Esophagus squamous epithelium (tissue), 5 donors: Measurements from ENCODE around the gene RNF213. TPM values are rescaled to one million over a fixed set of nuclear protein-coding genes. Genes with fewer than 3 reads are reported as not detected.

ENCODE experiments used
- DNase-seq: peaks from one replicate; lab custom pipeline; 2025; lab: John Stamatoyannopoulos, UW
- H3K27ac ChIP-seq, 4 donors: fragments of 200-600 bp; sonication (generic); one replicate each; pipeline ENCODE4 v1.5.1; 2016 to 2019; ENCODE audit warnings: mild to moderate bottlenecking in 1 of 4
- H3K27me3 ChIP-seq, 4 donors: fragments of 200-600 bp; sonication (generic); 1 replicate in 3 of 4; 2 replicates in 1 of 4; pipeline versions ENCODE4 v1.5.1 to v1.6.0; 2017 to 2021; ENCODE audit warnings: antibody characterized with exemption in 1 of 4
- H3K36me3 ChIP-seq, 3 donors: fragments of 200-600 bp; sonication (generic); one replicate each; pipeline ENCODE4 v1.5.1; 2016 to 2019
- H3K4me1 ChIP-seq, 3 donors: fragments of 200-600 bp; sonication (generic); one replicate each; pipeline ENCODE4 v1.5.1; 2017 to 2019
- H3K4me3 ChIP-seq, 4 donors: fragments of 200-600 bp; sonication (generic); 1 replicate in 3 of 4; 2 replicates in 1 of 4; pipeline ENCODE4 v1.5.1; 2016 to 2019; ENCODE audit warnings: mild to moderate bottlenecking in 2 of 4, moderate library complexity in 1 of 4
- H3K9me3 ChIP-seq, 3 donors: fragments of 200-600 bp; sonication (generic); one replicate each; pipeline ENCODE4 v1.5.1; 2016 to 2019
- CTCF ChIP-seq, 6 experiments: fragments of 450-650 bp in 4 of 6; fragments of 200-600 bp in 2 of 6; sonication (generic) in 2 of 6; IDR thresholded peaks; one replicate each; pipeline ENCODE4 v1.5.1; 2016 to 2019; ENCODE audit warnings: antibody characterized with exemption in 6 of 6, mild to moderate bottlenecking in 4 of 6, moderate library complexity in 4 of 6
- POLR2A ChIP-seq, 4 donors: fragments of 450-650 bp; IDR thresholded peaks; one replicate each; pipeline ENCODE4 v1.6.1; 2017; ENCODE audit warnings: antibody characterized with exemption in 4 of 4, mild to moderate bottlenecking in 4 of 4, moderate library complexity in 3 of 4
- WGBS, 2 donors: methylation state at CpG; one replicate each; pipeline ENCODE4 v1.1.5; 2018; 5-methylcytosine and 5-hydroxymethylcytosine counted together
- intact Hi-C: fragments of 100-400 bp; cut with DNase I; formaldehyde crosslinking; loops from one replicate; pipeline ENCODE4 v1.15.0; 2022
- total RNA-seq, 4 donors: library from RNA; depleted of rRNA; stranded (reverse); fragments of >200 nt; gene quantifications; one replicate each; pipeline ENCODE4 v1.1.0, GENCODE V29; 2016
- donor health status: DM: yes; HTN: yes; CAD: no.

RNF213 gene
- total RNA-seq, 4 donors from 2014 or later: 56.1 to 67.9 (median 60.9) TPM

GRCh38 chr17:80307994-80308691 lies 47.5 kb downstream of the RNF213 start:
- no peak for TF ChIP-seq POLR2A (IDR thresholded peaks at IDR 0.05)
- TF ChIP-seq CTCF (IDR thresholded peaks at IDR 0.05): no peak
- no peaks in the 10 kb centered on the region for H3K27me3 ChIP-seq
- peaks cover 41 to 100% (median 56%) of the 10 kb centered on the region in 3 donors for H3K36me3 ChIP-seq
- no peak overlapping the region for H3K4me3 ChIP-seq
- intact Hi-C loops: no loop called here
- H3K4me1 ChIP-seq: no peaks in the 10 kb centered on the region
- WGBS, 2 donors: 69 to 84% methylated on average over 12 of the region's 12 CpGs
- no peak overlapping the region for H3K27ac ChIP-seq
- DNase-seq: no peak
- H3K9me3 ChIP-seq: peaks cover 0 to 16% (median 12%) of the 10 kb centered on the region in 3 donors

- Histone ChIP-seq H3K27me3 (no peaks in the 10 kb centered on the region), H3K4me3 (no peak overlapping the region), H3K9me3 (peaks cover 0 to 8% (median 5%) of the 10 kb centered on the region in 3 donors), H3K36me3 (peaks cover 41 to 100% (median 58%) of the 10 kb centered on the region in 3 donors), H3K27ac (no peak overlapping the region), H3K4me1 (no peaks in the 10 kb centered on the region)
- intact Hi-C loops: no loop called here
- TF ChIP-seq POLR2A (IDR thresholded peaks at IDR 0.05): no peak
- no peak for TF ChIP-seq CTCF (IDR thresholded peaks at IDR 0.05)
- 86 to 88% methylated on average over 12 to 15 of the region's 16 CpGs for WGBS, 2 donors
- DNase-seq: no peak
Observed at GRCh38 chr17:80308692-80309517, 48.3 kb downstream of the RNF213 start.

- H3K27ac ChIP-seq: no peak overlapping the region
- H3K36me3 ChIP-seq: peaks cover 26 to 87% (median 55%) of the 10 kb centered on the region in 3 donors
Observed at GRCh38 chr17:80311216-80311827, 50.7 kb downstream of the RNF213 start.

GRCh38 chr17:80312621-80313135 lies 52.0 kb downstream of the RNF213 start:
- DNase-seq: no peak
- no peaks in the 10 kb centered on the region for H3K4me1 ChIP-seq
- TF ChIP-seq POLR2A (IDR thresholded peaks at IDR 0.05) (no peak), CTCF (IDR thresholded peaks at IDR 0.05) (no peak)
- peaks cover 23 to 87% (median 53%) of the 10 kb centered on the region in 3 donors for H3K36me3 ChIP-seq
- H3K4me3 ChIP-seq: no peak overlapping the region
- H3K27me3 ChIP-seq: no peaks in the 10 kb centered on the region
- WGBS, 2 donors: 82 to 96% methylated on average over 2 to 4 of the region's 12 CpGs
- H3K27ac ChIP-seq: no peak overlapping the region
- intact Hi-C loops: no loop called here
- H3K9me3 ChIP-seq: no peaks in the 10 kb centered on the region

More at GRCh38 chr17:80311216-80311827, 50.7 kb downstream of the RNF213 start:
- TF ChIP-seq POLR2A (IDR thresholded peaks at IDR 0.05) (no peak), CTCF (IDR thresholded peaks at IDR 0.05) (no peak)
- no peaks in the 10 kb centered on the region for H3K27me3 ChIP-seq
- no peaks in the 10 kb centered on the region for H3K4me1 ChIP-seq
- intact Hi-C loops: no loop called here
- H3K4me3 ChIP-seq: no peak overlapping the region
- no peak for DNase-seq
- no peaks in the 10 kb centered on the region for H3K9me3 ChIP-seq
- 89% methylated on average over 20 of the region's 22 CpGs for WGBS, 2 donors
